ENCODE measurements around the gene SLC13A2.

Gene SLC13A2

DNA sequence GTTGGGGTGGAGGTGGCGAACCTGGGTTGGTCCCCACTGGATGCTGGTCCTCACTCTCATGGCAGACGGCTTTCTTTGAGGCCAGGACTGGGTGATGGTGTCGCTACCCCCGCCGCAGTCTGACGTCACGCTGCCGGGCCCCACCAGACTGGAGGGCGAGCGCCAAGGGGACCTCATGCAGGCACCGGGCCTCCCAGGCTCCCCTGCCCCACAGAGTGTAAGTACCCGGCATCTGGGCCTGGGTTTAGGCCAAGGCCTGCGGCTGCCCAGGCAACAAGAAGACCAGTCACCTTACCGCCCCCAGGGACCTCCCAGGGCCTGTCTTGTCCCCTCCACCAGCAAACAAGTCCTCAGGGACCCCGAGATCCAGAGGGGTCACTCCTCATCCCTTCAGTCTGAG is 50.4 kb downstream of the SLC13A2 start:
- peaks cover 0 to 25% (median 5%) of the 10 kb centered on the region in 4 donors for H3K4me1 ChIP-seq
- TF ChIP-seq, protein P1, sequence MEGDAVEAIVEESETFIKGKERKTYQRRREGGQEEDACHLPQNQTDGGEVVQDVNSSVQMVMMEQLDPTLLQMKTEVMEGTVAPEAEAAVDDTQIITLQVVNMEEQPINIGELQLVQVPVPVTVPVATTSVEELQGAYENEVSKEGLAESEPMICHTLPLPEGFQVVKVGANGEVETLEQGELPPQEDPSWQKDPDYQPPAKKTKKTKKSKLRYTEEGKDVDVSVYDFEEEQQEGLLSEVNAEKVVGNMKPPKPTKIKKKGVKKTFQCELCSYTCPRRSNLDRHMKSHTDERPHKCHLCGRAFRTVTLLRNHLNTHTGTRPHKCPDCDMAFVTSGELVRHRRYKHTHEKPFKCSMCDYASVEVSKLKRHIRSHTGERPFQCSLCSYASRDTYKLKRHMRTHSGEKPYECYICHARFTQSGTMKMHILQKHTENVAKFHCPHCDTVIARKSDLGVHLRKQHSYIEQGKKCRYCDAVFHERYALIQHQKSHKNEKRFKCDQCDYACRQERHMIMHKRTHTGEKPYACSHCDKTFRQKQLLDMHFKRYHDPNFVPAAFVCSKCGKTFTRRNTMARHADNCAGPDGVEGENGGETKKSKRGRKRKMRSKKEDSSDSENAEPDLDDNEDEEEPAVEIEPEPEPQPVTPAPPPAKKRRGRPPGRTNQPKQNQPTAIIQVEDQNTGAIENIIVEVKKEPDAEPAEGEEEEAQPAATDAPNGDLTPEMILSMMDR (IDR thresholded peaks at IDR 0.05) = no peak
- H3K4me3 ChIP-seq = no peak overlapping the region
- DNase-seq = no peak
- no peaks in the 10 kb centered on the region for H3K36me3 ChIP-seq
- intact Hi-C loops (cut with DNase I; ENCODE audit: low total_unique reads) = no loop called here
- no peaks in the 10 kb centered on the region for H3K9me3 ChIP-seq
- H3K27me3 ChIP-seq = no peaks in the 10 kb centered on the region
- H3K27ac ChIP-seq = no peak overlapping the region

GRCh38 chr17:28524476-28525424 is 51.3 kb downstream of the SLC13A2 start:
- Histone ChIP-seq H3K4me1 (peaks cover 0 to 25% (median 5%) of the 10 kb centered on the region in 4 donors), H3K9me3 (no peaks in the 10 kb centered on the region), H3K27ac (no peak overlapping the region), H3K27me3 (no peaks in the 10 kb centered on the region), H3K4me3 (no peak overlapping the region), H3K36me3 (no peaks in the 10 kb centered on the region)
- no peak for DNase-seq
- TF ChIP-seq, protein P1 (IDR thresholded peaks at IDR 0.05) = no peak
- intact Hi-C loops (cut with DNase I; ENCODE audit: low total_unique reads) = no loop called here

- Histone ChIP-seq H3K27ac (no peak overlapping the region), H3K4me1 (peaks cover 0 to 25% (median 5%) of the 10 kb centered on the region in 4 donors), H3K4me3 (no peak overlapping the region), H3K36me3 (no peaks in the 10 kb centered on the region), H3K9me3 (no peaks in the 10 kb centered on the region), H3K27me3 (peaks cover 0 to 11% of the 10 kb centered on the region in 2 donors)
- TF ChIP-seq, protein P1 (IDR thresholded peaks at IDR 0.05) = no peak
- intact Hi-C loops (cut with DNase I; ENCODE audit: low total_unique reads) = no loop called here
- DNase-seq = no peak
Measured at GRCh38 chr17:28526381-28526780, 52.9 kb downstream of the SLC13A2 start.

GRCh38 chr17:28527181-28527681 is 53.8 kb downstream of the SLC13A2 start:
- DNase-seq = no peak

DNA sequence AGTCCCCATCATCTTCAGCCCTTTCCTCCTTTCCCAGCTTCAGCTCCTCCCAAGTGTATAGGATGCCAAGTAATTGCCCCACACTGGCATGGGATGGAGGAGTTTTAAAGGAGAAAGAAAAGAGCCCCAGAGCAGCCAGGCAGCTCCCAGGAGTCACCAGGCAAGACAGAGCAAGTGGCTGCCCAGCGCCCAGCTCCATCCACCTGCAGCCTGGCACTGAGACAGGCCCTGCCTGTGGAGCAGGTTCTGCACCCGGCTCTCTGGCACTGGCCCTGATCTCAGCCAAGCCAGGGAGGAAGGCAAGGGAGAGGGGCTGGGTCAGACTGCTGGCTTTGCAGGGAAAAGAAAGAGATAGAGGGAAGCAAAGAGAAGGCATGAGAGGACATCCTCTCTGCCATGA is 54.4 kb downstream of the SLC13A2 start:
- intact Hi-C loops (cut with DNase I; ENCODE audit: low total_unique reads) = no loop called here
- H3K4me1 ChIP-seq = peaks cover 0 to 27% (median 3%) of the 10 kb centered on the region in 4 donors

More at GRCh38 chr17:28527181-28527681, 53.8 kb downstream of the SLC13A2 start:
- no peak overlapping the region for H3K27ac ChIP-seq
- no peaks in the 10 kb centered on the region for H3K36me3 ChIP-seq
- H3K9me3 ChIP-seq = no peaks in the 10 kb centered on the region
- H3K4me1 ChIP-seq = peaks cover 0 to 25% (median 4%) of the 10 kb centered on the region in 4 donors
- no peak overlapping the region for H3K4me3 ChIP-seq
- TF ChIP-seq, protein P1 (IDR thresholded peaks at IDR 0.05) = no peak
- intact Hi-C loops (cut with DNase I; ENCODE audit: low total_unique reads) = no loop called here
- peaks cover 0 to 13% of the 10 kb centered on the region in 2 donors for H3K27me3 ChIP-seq

More for the DNA sequence above, 54.4 kb downstream of the SLC13A2 start:
- TF ChIP-seq, protein P1 (IDR thresholded peaks at IDR 0.05) = no peak
- no peak overlapping the region for H3K27ac ChIP-seq
- H3K9me3 ChIP-seq = no peaks in the 10 kb centered on the region
- no peak for DNase-seq
- peaks cover 0 to 18% of the 10 kb centered on the region in 2 donors for H3K27me3 ChIP-seq
- no peaks in the 10 kb centered on the region for H3K36me3 ChIP-seq
- H3K4me3 ChIP-seq = no peak overlapping the region
